GM18526 (cell line): ENCODE measurements around the gene MSL2.

ENCODE experiments used
- POLR2A ChIP-seq: IDR thresholded peaks from 3 replicates; pipeline ENCODE4 v1.6.1; 2011; ENCODE audit not compliant: insufficient read length; ENCODE audit errors: extremely low read depth

Gene MSL2

DNA sequence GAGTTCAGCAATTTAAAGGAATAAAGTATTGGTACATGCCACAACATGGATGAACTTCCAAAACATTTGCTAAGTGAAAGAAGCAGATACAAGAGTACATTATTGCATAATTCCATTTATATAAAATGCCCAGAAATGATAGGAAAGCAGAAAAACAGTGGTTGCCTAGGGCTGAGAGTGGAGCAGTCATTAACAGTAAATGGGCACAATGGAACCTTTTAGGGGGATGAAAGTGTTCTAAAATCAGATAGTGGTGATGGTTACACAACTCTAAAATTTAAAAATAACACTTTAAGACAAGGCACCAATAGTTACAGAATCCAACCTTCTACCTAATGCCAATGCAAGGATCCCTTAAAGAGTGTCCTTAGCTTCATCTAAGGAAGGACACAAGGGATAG, 34.6 kb downstream of the MSL2 start:
- TF ChIP-seq POLR2A = no peak

DNA sequence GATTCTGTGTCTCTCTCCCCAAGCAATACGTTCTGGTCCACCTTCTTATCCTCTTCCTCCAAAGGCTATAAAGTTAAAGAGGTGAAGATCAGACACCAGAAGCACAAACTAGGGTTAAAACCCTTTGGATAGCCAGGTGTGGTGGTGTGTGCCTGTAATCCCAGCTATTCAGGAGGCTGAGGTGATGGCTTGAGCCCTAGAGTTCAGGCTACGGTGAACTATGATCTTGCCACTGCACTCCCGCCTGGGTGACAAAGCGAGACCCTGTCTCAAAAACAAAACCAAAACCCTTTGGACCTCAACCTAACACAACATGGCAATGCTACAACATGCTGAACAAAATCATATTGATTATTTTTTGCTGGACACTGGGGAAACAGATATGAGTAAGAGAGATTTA, 43.2 kb downstream of the MSL2 start:
- no peak for TF ChIP-seq POLR2A

DNA sequence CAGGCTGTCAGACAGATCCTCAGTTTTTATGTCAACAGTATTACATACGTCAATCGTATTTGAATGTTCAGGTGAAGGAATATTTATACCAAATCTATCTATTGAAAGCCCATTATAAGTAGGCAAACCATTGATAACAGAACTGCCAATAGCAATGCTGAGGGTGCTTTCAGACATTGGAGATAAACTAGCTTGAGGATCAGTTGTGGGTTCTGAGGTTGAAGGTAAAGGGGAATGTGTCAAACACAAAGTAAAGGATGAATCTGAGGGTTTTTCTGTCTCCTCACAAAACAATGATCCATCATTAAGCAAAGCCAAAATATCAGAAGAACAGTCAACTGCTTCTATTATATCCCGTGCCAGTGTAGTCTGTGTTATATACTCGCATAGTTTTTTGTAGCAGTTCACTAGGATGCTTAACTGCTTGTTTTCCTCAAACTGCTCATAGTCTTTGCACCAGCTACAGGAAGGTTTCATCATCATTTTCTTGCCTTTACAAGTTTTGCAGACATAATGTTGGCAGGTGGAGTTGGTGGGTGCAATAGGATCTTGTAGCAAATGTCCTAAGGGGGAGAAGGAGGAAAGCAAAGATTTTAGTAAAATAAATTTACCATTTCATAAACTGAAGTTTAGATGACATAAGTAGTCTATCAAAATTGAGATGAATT, 43.8 kb downstream of the MSL2 start:
- no peak for TF ChIP-seq POLR2A

DNA sequence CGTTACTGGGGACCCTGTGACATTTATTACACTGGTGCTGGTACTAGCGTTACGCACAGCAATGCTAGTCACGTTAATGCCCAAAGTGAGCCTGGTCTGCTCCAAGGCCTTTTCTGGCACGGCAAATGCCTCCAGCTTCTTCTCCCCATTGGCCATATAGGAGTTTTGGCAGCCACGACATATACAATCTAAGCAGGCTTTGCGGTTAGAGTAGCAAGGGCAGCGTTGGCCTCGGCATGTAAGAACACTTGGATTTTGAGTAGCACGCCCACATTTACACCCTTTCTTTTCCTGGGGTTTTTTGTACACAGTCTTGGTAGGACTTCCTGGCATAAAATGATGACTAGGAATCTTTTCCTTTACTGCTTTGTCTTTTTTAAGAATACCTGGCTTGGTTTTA, 44.9 kb downstream of the MSL2 start:
- TF ChIP-seq POLR2A = no peak

DNA sequence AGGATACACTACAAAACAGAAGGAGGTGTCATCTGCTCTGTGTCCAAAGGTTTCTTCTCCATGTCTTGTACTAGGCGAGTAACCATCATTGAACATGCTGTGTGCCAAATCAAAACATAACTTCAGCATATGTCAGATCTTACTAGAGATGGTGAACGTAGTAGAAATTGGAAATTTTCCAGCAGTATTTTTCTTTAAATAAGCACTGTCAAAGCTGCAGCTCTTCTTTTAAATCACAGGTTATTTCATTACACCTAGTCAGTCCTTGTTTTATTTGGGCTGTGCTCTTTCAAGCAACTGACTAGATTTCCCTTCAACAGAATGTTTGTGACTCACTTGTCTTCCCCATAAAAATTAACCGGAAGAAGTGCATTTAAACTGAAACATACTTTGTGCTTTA, 46.5 kb downstream of the MSL2 start:
- TF ChIP-seq POLR2A = no peak

DNA sequence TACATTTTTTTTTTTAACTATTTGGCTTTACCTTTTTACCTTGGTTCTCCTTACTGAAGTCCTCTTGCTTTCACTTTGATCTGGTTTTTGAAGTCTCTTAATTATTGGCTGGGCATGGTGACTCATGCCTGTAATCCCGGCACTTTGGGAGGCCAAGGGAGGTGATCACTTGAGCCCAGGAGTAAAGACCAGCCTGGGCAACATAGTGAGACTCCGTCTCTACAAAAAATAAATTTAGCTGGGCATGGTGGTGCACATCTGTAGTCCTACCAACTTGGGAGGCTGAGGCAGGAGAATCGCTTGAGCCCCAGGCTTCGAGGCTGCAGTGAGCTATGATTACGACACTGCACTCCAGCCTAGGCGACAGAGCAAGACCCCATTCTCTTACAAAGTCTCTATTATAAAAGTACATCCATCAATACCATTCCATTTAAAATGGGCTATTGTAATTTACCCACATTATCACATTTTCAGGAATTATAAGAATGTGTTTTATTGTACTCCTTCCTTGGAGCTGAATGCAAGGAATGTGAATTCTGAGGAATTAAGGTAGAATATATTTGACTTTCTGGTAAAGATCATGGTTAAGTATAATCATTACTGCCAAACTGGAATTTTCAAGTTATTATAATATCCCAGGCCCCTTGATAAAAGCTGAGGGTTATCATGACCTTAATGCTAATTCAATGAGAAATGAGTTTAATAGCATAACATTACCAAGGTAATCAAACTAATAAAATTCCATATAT, 49.0 kb downstream of the MSL2 start:
- no peak for TF ChIP-seq POLR2A

DNA sequence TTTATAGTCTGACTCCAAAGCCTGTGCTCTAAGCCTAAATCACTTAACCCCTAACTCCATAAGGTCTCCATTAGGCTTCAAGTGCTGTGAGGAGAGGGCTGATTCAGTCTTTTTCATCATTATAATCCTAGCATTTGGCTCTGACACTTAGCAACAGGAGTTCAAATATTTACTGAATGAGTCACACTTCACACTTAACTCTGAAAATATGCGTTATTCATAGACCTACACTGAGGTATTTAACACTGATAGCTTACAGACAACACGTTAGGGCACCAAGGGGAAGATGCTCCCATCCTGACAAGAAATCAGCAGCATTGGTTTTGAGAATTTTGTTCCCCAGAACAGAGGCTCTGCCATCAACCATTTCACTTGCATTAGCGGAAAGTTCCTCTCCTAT, 53.5 kb downstream of the MSL2 start:
- TF ChIP-seq POLR2A = no peak

DNA sequence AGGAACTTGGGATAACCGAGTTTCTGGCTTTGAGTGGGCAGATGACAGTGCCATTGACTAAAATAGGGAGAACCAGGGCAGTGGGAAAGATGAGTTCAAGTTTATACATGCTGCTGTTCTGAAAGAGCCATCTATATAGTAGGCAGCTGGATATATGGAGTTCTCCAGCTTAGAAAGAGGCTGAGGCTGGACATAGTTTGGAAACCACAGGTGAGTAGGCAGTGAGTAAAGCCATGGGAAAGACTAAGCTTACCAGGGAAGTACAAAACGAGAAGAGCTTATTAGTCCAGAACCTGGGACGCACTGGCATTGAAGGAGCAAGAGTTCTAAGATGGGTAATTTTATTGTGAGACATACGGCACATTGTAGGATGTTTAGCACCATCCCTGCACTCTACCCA, 54.2 kb downstream of the MSL2 start:
- no peak for TF ChIP-seq POLR2A

DNA sequence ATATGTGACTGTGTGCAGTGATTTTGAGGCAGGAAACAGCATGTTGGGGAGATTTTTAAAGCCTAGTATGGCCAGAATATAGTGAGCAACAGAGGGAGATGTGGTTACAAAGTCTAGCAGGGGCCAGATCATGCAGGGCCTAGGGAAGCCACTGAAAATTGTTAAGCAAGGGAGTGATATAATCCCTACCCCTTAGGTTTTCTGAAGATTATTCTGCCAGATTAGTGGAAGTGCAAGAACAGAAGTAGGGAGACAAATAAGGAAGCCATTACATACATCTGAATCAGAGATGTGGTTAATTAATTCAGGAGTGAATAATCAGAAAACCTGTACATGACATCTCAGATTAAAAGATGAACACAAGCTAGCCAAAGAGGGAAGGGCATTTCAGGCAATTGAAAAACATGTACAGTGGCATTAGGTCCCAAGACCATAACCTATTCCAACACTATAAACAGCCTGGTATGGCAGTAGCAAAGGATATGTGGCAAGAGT, 54.8 kb downstream of the MSL2 start:
- TF ChIP-seq POLR2A = no peak

DNA sequence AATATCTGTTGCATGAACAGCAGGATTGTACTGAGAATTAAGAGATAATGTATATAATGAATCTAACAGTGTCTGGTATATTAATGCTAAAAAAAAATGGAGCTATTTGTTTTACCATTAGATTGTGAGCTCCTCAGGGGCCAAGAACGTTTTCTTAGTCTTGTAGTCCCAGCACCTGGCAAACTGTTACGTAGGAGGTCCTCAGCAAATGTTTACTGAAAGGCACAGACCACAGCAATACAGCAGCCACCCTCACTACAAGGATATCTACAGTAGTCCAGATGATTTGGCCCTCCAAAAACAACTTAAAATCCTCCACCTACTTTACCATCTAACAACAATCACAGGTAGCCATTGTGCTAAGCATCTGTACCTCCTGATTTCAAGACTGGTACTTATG, 59.7 kb downstream of the MSL2 start:
- no peak for TF ChIP-seq POLR2A

DNA sequence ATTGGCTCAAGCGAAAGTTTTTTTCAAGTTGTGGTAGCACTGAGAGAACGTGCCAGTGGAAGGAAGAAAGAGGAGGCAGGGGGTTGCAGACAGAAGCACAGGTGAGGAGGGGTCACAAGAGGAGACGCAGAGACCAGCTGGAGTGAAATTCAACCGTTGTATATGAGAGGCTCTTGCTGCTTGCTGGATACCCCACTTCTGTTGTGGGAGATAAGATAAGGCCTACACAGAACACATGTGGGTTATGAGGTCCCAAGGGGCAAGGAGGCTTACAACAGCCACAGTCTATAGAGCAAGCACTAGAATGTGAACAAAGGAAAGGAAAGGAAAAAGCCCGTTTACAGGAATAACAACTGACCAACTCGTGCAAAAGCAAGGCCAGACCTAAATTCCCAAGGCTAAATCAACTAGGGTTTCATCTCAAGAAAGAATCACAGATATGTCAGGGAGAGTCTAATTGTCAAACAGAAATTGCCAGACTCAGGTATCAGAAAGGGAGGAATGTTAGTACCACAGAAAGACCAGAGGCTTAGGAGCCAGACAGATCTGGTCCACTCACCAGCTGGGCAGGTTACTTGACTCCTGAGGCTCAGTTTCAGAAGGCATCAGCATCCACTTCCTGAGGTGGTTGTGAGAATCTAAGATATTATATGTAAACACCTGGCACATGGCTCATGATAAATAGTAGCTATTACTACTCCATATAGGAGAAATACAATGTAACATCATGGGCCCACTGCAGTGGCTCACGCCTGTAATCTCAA, 60.9 kb downstream of the MSL2 start:
- TF ChIP-seq POLR2A = no peak

DNA sequence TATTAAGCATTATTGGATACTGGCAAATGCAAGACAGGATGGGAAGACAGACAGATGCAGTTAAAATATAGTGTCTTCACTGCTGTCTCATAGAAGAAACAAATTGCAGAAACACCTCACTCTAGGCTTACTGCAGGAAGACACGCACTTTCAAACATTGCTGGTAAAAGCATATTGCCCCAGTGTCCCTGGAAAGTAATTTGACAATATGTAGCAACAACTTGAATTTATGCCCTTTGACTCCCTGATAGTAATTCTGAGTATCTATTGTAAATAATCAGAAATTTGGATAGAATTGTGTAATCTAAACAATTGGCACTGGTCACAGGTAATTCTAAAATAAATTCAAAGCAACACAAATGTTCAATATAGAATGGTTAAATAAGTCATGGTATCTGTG, 62.0 kb downstream of the MSL2 start:
- TF ChIP-seq POLR2A = no peak

DNA sequence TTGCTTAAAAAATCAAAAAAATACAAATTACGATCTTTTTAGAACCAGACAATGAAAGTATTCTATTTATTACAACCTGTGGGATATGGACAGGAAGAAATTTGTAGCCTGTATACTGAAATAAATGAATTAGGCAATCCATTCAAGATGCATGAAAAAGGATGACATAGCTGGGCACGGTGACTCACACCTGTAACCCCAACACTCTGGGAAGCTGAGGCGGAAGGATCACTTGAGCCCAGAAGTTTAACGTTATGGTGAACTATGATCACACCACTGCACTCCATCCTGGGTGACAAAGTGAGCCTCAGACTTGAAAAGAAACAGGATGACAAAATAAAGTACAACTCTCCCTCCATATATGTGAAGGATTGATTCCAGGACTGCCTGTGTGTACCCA, 74.1 kb downstream of the MSL2 start:
- TF ChIP-seq POLR2A = no peak

DNA sequence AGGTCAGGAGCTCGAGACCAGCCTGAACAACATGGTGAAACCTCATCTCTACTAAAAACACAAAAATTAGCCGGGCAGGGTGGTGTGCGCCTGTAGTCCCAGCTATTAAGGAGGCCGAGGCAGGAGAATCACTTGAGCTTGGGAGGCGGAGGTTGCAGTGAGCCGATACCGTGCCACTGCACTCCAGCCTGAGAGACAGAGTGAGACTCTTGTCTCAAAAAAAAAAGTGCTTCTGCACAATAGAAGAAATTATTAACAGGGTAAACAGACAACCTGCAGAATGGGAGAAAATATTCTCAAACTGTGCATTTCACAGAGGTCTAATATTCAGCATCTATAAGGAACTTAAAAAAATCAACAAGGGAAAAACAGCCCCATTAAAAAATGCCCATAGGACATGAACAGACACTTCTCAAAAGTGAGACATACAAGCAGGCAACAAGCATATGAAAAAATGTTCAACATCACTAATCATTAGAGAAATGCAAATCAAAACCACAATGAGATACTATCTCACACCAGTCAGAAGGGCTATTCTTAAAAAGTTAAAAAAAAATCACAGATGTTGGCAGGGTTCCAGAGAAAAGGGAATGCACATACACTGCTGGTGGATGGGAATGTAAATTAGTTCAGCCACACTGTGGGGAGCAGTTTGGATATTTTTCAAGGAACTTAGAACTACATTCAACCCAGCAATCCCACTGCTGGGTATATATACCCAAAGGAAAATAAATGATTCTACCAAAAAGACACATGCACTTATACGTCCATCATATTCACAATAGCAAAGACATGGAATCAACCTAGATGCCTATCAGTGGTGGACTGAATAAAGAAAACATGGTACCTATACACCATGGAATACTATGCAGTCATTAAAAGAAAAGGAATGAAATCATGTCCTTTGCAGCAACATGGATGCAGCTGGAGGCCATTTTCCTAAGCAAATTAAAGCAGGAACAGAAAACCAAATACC, 75.5 kb downstream of the MSL2 start:
- no peak for TF ChIP-seq POLR2A

DNA sequence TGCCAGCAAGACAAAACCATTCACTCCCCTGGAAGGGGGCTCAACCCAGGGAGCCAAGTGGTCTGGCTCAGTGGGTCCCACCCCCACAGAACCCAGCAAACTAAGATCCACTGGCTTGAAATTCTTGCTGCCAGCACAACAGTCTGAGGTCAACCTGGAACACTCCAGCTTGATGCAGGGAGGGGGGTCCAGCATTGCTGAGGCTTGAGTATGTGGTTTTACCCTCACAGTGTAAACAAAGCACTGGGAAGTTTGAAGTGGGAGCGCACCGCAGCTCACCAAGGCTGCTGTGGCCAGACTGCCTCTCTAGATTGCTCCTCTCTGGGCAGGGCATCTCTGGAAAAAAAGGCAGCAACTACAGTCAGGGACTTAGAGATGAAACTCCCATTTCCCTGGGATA, 81.7 kb downstream of the MSL2 start:
- no peak for TF ChIP-seq POLR2A
